NCI-H1105 treated with DMSO at 0.1 percent for 48 hours (cell line): ENCODE results near the gene CAPN15.

ENCODE experiments used
- DNase-seq: peaks from one replicate; lab custom pipeline; 2025; lab: John Stamatoyannopoulos, UW

CAPN15 gene

DNA sequence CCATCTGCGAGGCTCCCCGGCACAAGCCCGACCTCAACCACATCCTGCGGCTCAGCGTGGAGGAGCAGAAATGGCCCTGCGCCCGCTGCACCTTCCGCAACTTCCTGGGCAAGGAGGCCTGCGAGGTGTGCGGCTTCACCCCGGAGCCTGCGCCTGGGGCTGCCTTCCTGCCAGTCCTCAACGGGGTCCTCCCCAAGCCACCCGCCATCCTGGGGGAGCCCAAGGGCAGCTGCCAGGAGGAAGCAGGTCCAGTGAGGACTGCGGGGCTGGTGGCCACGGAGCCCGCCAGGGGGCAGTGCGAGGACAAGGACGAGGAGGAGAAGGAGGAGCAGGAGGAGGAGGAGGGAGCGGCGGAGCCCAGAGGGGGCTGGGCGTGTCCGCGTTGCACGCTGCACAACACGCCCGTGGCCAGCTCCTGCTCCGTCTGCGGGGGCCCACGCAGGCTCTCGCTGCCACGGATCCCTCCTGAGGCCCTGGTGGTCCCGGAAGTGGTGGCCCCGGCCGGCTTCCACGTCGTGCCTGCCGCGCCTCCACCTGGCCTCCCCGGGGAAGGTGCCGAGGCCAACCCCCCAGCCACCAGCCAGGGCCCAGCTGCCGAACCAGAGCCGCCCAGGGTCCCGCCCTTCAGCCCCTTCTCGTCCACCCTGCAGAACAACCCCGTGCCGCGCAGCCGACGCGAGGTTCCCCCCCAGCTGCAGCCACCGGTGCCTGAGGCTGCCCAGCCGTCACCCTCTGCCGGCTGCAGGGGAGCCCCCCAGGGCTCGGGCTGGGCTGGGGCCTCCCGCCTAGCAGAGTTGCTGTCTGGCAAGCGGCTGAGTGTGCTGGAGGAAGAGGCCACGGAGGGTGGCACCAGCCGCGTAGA, 19.6 kb downstream of the CAPN15 start:
- no peak for DNase-seq

DNA sequence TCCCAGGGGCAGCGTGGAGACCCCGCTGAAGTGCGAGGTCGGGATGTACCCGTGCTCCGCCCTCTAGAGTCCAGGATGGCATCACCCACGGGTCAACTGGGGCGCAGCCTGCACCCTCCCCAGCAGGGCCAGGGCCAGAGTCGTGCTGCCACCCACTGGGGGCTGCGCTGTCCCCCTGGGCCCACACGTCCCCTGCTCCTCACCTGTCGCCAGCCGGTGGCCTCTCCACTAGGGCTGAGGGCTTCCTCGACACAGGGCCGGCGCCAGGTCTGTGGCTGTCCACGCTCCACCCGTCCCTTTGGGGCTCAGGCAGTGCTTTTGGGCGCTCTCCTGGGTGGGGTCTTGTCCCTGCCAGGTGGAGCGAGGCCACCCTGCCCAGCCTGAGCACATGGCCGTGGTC, 21.1 kb downstream of the CAPN15 start:
- no peak for DNase-seq

- no peak for DNase-seq
Measured at GRCh38 chr16:549544-550263, 22.2 kb downstream of the CAPN15 start.

DNA sequence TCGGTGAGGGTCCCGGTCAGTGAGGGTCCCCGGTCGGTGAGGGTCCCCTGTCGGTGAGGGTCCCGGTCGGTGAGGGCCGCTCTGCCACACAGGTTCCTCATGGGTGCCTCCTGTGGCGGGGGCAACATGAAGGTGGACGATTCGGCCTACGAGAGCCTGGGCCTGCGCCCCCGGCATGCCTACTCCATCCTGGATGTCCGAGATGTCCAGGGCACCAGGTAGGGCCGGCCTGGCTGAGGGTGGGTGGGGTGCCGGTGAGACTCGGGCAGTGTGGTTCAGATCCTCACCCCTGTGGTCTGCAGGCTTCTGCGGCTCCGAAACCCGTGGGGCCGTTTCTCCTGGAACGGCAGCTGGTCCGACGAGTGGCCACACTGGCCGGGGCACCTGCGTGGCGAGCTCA, 23.7 kb downstream of the CAPN15 start:
- no peak for DNase-seq

- no peak for DNase-seq
Measured at GRCh38 chr16:552171-552570, 24.7 kb downstream of the CAPN15 start.

- DNase-seq, result no peak
Measured at GRCh38 chr16:553601-554296, 26.2 kb downstream of the CAPN15 start.

DNA sequence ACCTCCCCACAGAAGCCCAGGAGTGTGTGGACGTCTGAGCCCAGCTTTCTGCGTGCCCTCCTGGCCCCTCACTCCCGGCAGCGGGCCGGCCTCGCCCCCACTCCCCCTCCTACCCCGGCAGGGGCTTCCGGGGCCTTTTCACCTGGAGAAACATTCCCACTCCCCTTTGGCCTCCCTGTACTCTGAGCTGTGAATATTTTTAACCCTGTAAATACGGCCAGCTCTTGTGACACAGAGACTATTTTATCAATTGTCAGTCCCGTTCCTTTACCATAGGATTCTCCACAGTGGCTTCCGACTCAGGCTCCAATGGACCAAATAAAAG, 26.7 kb downstream of the CAPN15 start:
- DNase-seq, result no peak

GRCh38 chr16:554640-555365, 27.3 kb downstream of the CAPN15 start:
- no peak for DNase-seq

DNA sequence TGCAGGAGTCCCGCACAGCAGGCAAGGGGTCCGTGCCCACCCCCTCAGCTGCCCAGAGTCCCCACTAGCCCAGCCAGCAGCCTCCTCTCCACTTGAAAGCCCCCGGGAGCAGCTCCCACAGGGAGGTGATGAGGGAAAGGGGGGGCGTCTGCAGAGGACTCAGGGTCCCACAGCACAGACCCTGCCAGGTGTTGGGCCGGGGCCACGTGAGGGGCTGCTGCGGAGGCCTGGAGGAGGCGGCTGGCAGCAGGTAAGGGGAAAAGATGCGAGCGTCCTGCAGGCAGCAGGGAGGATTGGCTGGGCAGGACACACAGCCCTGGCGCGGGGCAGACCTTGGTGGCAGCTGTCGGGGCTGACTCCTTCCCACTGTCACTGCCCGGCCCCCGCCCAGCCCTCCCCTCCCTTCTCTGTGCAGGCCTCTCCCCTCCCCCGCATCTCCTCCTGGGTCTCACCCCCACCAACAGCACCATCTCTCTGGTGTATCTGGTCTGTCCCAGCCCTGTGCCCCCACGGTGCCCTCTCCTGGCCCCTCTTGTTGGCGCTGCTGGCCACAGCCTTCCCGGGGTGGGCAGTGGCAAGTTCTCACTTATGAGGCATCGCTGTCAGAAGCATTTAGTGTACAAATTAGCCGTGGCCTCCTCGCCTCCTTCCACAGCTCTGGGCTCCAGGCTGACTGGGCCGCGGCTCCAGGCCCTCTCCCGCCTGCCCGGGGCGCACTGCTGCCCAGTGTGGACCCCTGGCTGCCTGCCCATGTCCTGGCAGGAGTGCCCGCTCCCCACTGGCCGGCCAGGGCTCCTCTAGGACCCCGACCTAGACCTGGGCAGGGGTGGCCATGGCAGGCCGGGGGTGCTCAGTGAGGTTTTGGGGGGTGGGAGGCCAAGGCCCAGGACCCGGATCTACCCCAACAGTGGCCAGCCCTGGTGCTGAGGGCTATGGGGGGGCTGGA, 28.3 kb downstream of the CAPN15 start:
- DNase-seq, result no peak

DNA sequence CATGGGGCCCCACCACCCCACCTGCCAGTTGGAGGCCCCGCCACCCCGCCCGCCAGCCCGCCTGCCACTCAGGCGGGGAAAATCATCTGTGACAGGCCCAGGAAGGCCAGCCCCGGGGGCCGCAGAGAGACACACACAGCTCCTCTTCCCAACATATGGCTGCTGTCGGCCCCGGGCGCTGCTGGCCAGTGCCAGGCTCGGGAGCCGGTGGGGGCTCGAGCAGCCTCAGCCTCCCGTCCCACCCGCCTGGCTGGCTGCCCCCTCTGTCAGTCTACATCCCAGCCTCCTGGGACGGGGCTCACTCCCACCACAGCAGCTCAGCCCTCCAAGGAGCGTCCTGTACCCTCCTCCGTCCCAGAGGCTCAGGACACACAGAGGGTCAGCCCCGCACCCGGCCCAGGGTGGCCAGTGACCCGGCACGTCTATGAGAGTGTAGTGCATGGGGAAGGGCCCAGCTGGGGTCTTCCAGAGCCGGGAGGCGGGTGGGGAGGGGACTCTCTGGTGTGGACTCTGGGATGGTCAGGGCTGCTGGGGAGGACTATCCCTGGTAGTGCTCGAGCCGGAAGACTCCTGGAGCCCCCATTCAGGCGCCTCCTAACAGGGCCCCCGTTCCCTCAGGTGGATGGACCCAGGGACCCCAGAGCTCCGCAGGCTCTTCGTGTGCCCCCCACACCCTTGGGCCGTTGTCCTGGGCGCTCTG, 29.1 kb downstream of the CAPN15 start:
- DNase-seq, result no peak

DNA sequence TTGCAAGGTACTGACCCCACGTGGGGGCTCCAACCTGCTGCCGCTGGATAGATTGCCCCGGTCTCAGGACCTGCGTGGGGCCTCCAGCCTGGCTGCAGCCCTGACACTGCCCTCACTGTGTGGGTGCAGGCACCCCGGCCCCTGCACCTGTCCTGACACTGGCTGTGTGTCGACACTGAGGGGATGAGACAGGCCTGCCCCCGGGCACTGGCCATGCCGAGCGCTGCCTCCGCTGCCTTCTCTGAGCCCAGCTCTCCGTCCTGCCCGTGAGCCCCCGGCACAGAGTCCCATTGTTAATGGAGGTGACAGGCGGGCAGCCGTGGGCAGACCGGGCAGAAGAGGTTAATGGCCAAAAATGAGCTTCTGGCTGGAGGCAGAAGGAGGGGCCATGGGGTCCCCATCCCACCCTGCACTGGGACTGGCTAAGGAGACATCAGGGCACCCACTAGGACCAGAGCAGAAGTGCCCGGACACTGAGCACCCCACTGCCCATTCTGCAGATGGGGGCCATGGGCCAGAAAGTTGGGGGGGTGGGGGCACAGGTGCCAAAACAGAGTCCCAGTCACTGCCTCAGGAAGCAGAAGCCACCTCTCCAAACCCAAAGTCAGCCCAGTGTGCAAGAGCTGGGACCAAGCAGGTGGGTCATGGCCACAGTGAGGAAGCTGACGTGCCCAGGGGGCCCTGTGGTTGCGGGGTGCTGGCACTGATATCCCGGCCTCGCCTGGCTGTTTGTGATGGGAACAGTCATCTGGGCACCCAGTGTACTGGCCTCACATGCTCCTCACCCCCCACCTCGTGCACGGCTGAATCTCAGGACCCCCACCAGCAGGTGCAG, 30.2 kb downstream of the CAPN15 start:
- DNase-seq, result no peak

- DNase-seq, result no peak
Measured at GRCh38 chr16:558298-559020, 30.9 kb downstream of the CAPN15 start.

- no peak for DNase-seq
Measured at GRCh38 chr16:559021-559380, 31.5 kb downstream of the CAPN15 start.

DNA sequence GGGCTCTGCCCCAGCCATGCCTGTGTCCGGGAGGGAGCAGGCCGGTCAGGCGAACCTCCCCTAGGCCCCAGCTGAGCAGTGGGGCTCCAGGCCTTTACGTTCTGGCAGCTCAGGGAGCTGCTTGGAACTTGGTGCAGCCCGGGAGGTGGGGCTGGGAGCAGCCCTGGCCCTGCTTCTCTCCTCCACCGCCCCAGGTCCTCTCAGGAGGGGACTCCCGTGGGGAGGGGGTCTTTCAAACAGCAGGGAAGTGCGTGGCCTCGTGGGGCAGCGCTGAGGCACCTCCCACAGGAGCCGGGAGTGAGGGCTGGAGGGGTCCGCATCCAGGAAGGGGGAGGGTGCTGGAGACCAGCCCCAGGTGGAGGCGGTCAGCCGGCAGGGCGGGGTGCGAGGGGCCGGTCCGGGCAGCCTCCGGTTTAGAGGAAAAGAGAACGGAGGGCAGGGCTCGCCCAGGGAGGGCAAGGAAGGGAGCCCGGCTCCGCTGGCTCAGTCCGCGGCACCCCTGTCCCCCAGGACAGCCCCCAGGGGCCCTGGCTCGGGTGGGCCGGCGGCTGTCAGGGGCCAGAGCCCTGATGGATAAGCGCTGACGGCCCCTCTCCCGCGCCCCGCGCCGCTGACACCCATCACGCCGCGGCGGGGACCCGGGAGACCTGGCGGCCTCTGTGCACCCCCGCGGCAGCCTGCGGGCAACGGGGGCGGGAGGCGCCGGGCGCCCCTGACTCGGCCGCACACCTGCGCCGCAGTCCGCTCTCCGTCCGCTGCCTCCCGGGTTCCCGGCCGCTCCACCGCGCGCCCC, 32.1 kb downstream of the CAPN15 start:
- DNase-seq, result no peak

GRCh38 chr16:560204-560700, 32.7 kb downstream of the CAPN15 start, which contains the start of gene PRR35:
TSS of gene PRR35 (plus strand) at chr16:560394. CDS start at chr16:563295, 2,901 bp downstream.
- DNase-seq, result no peak

DNA sequence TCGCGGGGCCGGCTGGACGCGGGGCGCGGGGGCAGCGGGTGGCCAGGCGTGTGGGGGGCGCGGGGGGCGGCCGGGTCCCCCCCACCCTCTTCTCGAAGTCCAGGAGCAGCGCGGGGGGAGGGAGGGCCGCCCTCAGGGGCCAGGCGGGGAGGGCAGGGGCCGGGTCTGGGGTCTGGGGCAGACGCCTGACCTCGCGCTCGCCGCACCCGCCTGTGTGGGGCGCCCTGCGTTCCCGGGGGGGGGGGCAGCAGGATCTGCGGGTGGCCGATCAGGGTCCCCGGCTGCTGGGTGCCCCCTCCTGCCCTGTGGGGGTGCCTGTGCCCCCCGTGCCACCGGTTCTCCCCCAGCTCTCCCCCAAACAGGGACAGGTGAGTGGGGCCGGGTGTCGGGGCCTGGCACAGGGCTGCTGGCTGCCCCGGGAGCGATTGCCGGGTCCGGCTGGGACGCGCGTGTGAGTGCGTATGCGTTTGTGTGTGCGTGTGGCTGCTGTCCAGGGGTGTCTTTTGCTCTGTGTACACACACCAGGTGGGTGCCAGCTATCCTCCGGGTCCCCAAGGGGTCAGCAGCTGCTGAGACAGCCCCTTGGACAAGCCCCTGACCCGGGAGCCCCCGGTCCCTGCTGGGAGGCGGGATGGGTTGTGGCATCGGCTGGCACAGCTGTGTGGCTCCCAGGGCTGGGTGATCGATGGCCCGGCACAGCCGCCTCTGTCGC, 33.3 kb downstream of the CAPN15 start:
- no peak for DNase-seq

DNA sequence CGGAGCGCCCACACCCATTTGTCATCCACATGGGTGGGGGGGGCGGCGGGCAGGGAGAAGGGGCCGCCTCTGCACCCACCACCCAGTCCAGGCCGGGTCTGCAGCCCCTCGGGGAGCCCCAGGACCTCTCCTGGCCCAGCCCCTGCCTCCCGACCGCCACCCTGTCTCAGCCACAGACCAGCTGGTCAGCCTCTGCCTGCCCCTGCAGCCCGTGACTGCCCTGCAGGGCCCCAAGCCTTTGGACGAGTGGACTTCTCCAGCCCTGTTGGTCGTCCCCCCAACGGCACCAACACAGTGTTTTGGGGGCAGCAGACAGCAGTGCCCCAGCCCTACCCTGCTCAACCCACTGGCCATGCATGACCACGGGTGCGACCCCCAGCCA, 33.9 kb downstream of the CAPN15 start:
- DNase-seq, result no peak
